A549 (cell line): ENCODE measurements around the gene GOLGA8K.
"Not testable (repeated sequence)": the region's sequence is repeated elsewhere in the genome, so short reads cannot be mapped to it uniquely, and the experiment has no call there.

Experiments
- CHD4 ChIP-seq: fragments of 200-600 bp; sonication (generic); IDR thresholded peaks from 2 replicates; pipeline ENCODE4 v1.6.1; 2016; ENCODE audit warnings: antibody characterized with exemption, mild to moderate bottlenecking, borderline replicate concordance
- CTCF ChIP-seq: fragments of >200 bp; sonication (Bioruptor Twin); formaldehyde crosslinking; IDR thresholded peaks from 3 replicates; pipeline ENCODE4 v1.5.1; 2016
- MAZ ChIP-seq: fragments of 150-350 bp; IDR thresholded peaks from 2 replicates; pipeline ENCODE4 v1.6.1; 2014; ENCODE audit warnings: antibody characterized with exemption, low read depth, low read length, borderline replicate concordance
- PBX3 ChIP-seq: IDR thresholded peaks from 2 replicates; pipeline ENCODE4 v1.6.1; 2012
- POLR2A ChIP-seq: IDR thresholded peaks from 2 replicates; pipeline ENCODE4 v1.6.1; 2012; ENCODE audit warnings: mild to moderate bottlenecking, low read length
- POLR2AphosphoS2 ChIP-seq: conservative IDR thresholded peaks from 2 replicates; pipeline ENCODE4 v1.6.1; 2012; ENCODE audit warnings: low read length, improper control_type of control experiment, inconsistent platforms
- RCOR1 ChIP-seq: fragments of 150-350 bp; IDR thresholded peaks from 2 replicates; pipeline ENCODE4 v1.6.1; 2014; ENCODE audit warnings: antibody characterized with exemption, low read length, low read depth
- RFX5 ChIP-seq: fragments of 450-650 bp; IDR thresholded peaks from 2 replicates; pipeline ENCODE4 v1.7.1; 2014; ENCODE audit warnings: antibody characterized with exemption, mild to moderate bottlenecking, moderate library complexity
- TF ChIP-seq, protein P1 (sequence below): IDR thresholded peaks from 2 replicates; pipeline ENCODE4 v1.6.1; 2012; ENCODE audit warnings: low read depth, borderline replicate concordance

GRCh38 chr15:32373707-32374106 lies 29.4 kb downstream of the GOLGA8K start:
- not testable (repeated sequence) for TF ChIP-seq POLR2A, CTCF, PBX3, MAZ, POLR2AphosphoS2, RFX5, RCOR1, CHD4
- TF ChIP-seq, protein P1, sequence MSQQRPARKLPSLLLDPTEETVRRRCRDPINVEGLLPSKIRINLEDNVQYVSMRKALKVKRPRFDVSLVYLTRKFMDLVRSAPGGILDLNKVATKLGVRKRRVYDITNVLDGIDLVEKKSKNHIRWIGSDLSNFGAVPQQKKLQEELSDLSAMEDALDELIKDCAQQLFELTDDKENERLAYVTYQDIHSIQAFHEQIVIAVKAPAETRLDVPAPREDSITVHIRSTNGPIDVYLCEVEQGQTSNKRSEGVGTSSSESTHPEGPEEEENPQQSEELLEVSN = not testable (repeated sequence)
